ENCODE measurements around the gene SLC41A2. TPM values are rescaled to one million over a fixed set of nuclear protein-coding genes. Genes with fewer than 3 reads are reported as not detected.

SLC41A2 gene
- total and polyA plus RNA-seq, 2 donors (not counting 1 experiment from before 2014, with no cell fraction given), result 12.3 to 22.8 TPM

- Histone ChIP-seq H3K27ac (ENCODE audit: insufficient read depth, low read length) (no peak overlapping the region), H2AFZ (ENCODE audit: low read length) (no peak overlapping the region), H3K9ac (ENCODE audit: insufficient read depth, low read length) (no peak overlapping the region), H3K36me3 (ENCODE audit: control insufficient read depth, insufficient read depth, low read length) (no peaks in the 10 kb centered on the region), H4K20me1 (ENCODE audit: control insufficient read depth, extremely low read depth, insufficient read depth, low read length) (no peaks in the 10 kb centered on the region), H3K4me3 (replicated peaks in 1 of 4; ENCODE audit: control extremely low read depth in 1 of 4, insufficient read depth in 1 of 4, low read depth in 3 of 4, low read length in 4 of 4) (no peak overlapping the region), H3K79me2 (ENCODE audit: control insufficient read depth, insufficient read depth, low read length) (no peaks in the 10 kb centered on the region), H3K27me3 (ENCODE audit: control insufficient read depth, insufficient read depth, low read length) (no peaks in the 10 kb centered on the region), H3K4me1 (ENCODE audit: control insufficient read depth, extremely low read depth, insufficient read depth, low read length) (no peaks in the 10 kb centered on the region), H3K9me3 (ENCODE audit: control insufficient read depth, insufficient read depth, low read depth, low read length) (no peaks in the 10 kb centered on the region), H3K4me2 (ENCODE audit: extremely low read depth, insufficient read depth, low read length) (no peak overlapping the region)
- peak; percentile 15 to 55 for DNase-seq (ENCODE audit: low read depth in 2 of 2)
- TF ChIP-seq CTCF (conservative IDR thresholded peaks at IDR 0.05 in 1 of 2, IDR thresholded peaks at IDR 0.05 in 1 of 2; ENCODE audit: low read depth in 1 of 2, low read length in 2 of 2) (no peak), EZH2 (IDR thresholded peaks at IDR 0.05; ENCODE audit: low read length, missing control alignments) (no peak)
These were observed 17.7 kb upstream of the SLC41A2 start for GRCh38 chr12:104975587-104976343.

GRCh38 chr12:104974626-104975290, 16.7 kb upstream of the SLC41A2 start:
- Histone ChIP-seq H3K4me1 (ENCODE audit: control insufficient read depth, extremely low read depth, insufficient read depth, low read length) (no peaks in the 10 kb centered on the region), H3K27me3 (ENCODE audit: control insufficient read depth, insufficient read depth, low read length) (no peaks in the 10 kb centered on the region), H3K4me3 (replicated peaks in 1 of 4; ENCODE audit: control extremely low read depth in 1 of 4, insufficient read depth in 1 of 4, low read depth in 3 of 4, low read length in 4 of 4) (no peak overlapping the region), H3K9ac (ENCODE audit: insufficient read depth, low read length) (no peak overlapping the region), H3K36me3 (ENCODE audit: control insufficient read depth, insufficient read depth, low read length) (no peaks in the 10 kb centered on the region), H3K9me3 (ENCODE audit: control insufficient read depth, insufficient read depth, low read depth, low read length) (no peaks in the 10 kb centered on the region), H3K4me2 (ENCODE audit: extremely low read depth, insufficient read depth, low read length) (no peak overlapping the region), H3K79me2 (ENCODE audit: control insufficient read depth, insufficient read depth, low read length) (no peaks in the 10 kb centered on the region), H2AFZ (ENCODE audit: low read length) (no peak overlapping the region), H4K20me1 (ENCODE audit: control insufficient read depth, extremely low read depth, insufficient read depth, low read length) (no peaks in the 10 kb centered on the region), H3K27ac (ENCODE audit: insufficient read depth, low read length) (no peak overlapping the region)
- TF ChIP-seq CTCF (conservative IDR thresholded peaks at IDR 0.05 in 1 of 2, IDR thresholded peaks at IDR 0.05 in 1 of 2; ENCODE audit: low read depth in 1 of 2, low read length in 2 of 2) (no peak), EZH2 (IDR thresholded peaks at IDR 0.05; ENCODE audit: low read length, missing control alignments) (no peak)
- DNase-seq (ENCODE audit: low read depth in 2 of 2), result peak in 1 of 2 donors; percentile 52

- Histone ChIP-seq H3K9ac (ENCODE audit: insufficient read depth, low read length) (no peak overlapping the region), H4K20me1 (ENCODE audit: control insufficient read depth, extremely low read depth, insufficient read depth, low read length) (no peaks in the 10 kb centered on the region), H3K4me3 (replicated peaks in 1 of 4; ENCODE audit: control extremely low read depth in 1 of 4, insufficient read depth in 1 of 4, low read depth in 3 of 4, low read length in 4 of 4) (no peak overlapping the region), H3K27ac (ENCODE audit: insufficient read depth, low read length) (no peak overlapping the region), H3K4me1 (ENCODE audit: control insufficient read depth, extremely low read depth, insufficient read depth, low read length) (no peaks in the 10 kb centered on the region), H3K4me2 (ENCODE audit: extremely low read depth, insufficient read depth, low read length) (no peak overlapping the region), H3K79me2 (ENCODE audit: control insufficient read depth, insufficient read depth, low read length) (no peaks in the 10 kb centered on the region), H3K9me3 (ENCODE audit: control insufficient read depth, insufficient read depth, low read depth, low read length) (no peaks in the 10 kb centered on the region), H3K27me3 (ENCODE audit: control insufficient read depth, insufficient read depth, low read length) (no peaks in the 10 kb centered on the region), H3K36me3 (ENCODE audit: control insufficient read depth, insufficient read depth, low read length) (no peaks in the 10 kb centered on the region), H2AFZ (ENCODE audit: low read length) (no peak overlapping the region)
- TF ChIP-seq CTCF (conservative IDR thresholded peaks at IDR 0.05 in 1 of 2, IDR thresholded peaks at IDR 0.05 in 1 of 2; ENCODE audit: low read depth in 1 of 2, low read length in 2 of 2), result no peak
- TF ChIP-seq EZH2 (IDR thresholded peaks at IDR 0.05; ENCODE audit: low read length, missing control alignments), result no peak
- no peak for DNase-seq (ENCODE audit: low read depth in 2 of 2)
These were observed 15.2 kb upstream of the SLC41A2 start for GRCh38 chr12:104973250-104973649.
